Endothelial cell of umbilical vein (primary cell): ENCODE data around the gene PTPRF.

Experiments used
- EZH2 ChIP-seq: IDR thresholded peaks from 2 replicates; pipeline ENCODE4 v1.6.1; 2012; ENCODE audit warnings: borderline replicate concordance, low read depth, mild to moderate bottlenecking, moderate library complexity, low read length, inconsistent platforms; ENCODE audit not compliant: severe bottlenecking
- GATA2 ChIP-seq: IDR thresholded peaks from 2 replicates; pipeline ENCODE4 v1.7.0; 2011; ENCODE audit warnings: low read depth, mild to moderate bottlenecking, moderate library complexity, mixed read lengths, low read length; ENCODE audit not compliant: insufficient read length, insufficient read depth
- MAX ChIP-seq: IDR thresholded peaks from 2 replicates; pipeline ENCODE4 v1.6.1; 2011; ENCODE audit not compliant: insufficient read depth, insufficient read length
- POLR2A ChIP-seq: IDR thresholded peaks from 2 replicates; pipeline ENCODE4 v1.6.1; 2012; ENCODE audit warnings: low read depth, mild to moderate bottlenecking, control low read depth, low read length
- TF ChIP-seq, protein P1 (sequence below), 2 donors: IDR thresholded peaks; 1 replicate in 1 of 2; 2 replicates in 1 of 2; pipeline ENCODE4 v1.5.1; 2011; ENCODE audit warnings: low read length in 2 of 2, mild to moderate bottlenecking in 2 of 2, moderate library complexity in 2 of 2, control low read depth in 1 of 2, inconsistent platforms in 1 of 2, low read depth in 1 of 2; ENCODE audit not compliant: insufficient read depth in 1 of 2; ENCODE audit errors: extremely low read depth in 1 of 2

GRCh38 chr1:43534256-43534655 lies 3.6 kb downstream of the PTPRF start:
- TF ChIP-seq, protein P1, sequence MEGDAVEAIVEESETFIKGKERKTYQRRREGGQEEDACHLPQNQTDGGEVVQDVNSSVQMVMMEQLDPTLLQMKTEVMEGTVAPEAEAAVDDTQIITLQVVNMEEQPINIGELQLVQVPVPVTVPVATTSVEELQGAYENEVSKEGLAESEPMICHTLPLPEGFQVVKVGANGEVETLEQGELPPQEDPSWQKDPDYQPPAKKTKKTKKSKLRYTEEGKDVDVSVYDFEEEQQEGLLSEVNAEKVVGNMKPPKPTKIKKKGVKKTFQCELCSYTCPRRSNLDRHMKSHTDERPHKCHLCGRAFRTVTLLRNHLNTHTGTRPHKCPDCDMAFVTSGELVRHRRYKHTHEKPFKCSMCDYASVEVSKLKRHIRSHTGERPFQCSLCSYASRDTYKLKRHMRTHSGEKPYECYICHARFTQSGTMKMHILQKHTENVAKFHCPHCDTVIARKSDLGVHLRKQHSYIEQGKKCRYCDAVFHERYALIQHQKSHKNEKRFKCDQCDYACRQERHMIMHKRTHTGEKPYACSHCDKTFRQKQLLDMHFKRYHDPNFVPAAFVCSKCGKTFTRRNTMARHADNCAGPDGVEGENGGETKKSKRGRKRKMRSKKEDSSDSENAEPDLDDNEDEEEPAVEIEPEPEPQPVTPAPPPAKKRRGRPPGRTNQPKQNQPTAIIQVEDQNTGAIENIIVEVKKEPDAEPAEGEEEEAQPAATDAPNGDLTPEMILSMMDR (IDR thresholded peaks at IDR 0.05; ENCODE audit: extremely low read depth in 1 of 2, insufficient read depth in 1 of 2, low read depth in 1 of 2, low read length in 2 of 2): no peak
- TF ChIP-seq MAX: no peak
- TF ChIP-seq GATA2: no peak
- TF ChIP-seq POLR2A: no peak
- no peak for TF ChIP-seq EZH2
